Ishikawa (cell line): ENCODE results near the gene SDCCAG8.

Source experiments
- CREB1 ChIP-seq: IDR thresholded peaks from 2 replicates; pipeline ENCODE4 v1.6.1; 2012; ENCODE audit warnings: low read depth
- EP300 ChIP-seq: IDR thresholded peaks from 2 replicates; pipeline ENCODE4 v1.6.1; 2012; ENCODE audit warnings: borderline replicate concordance
- FOXM1 ChIP-seq: IDR thresholded peaks from 2 replicates; pipeline ENCODE4 v1.6.1; 2012; ENCODE audit warnings: low read depth, borderline replicate concordance
- RAD21 ChIP-seq: IDR thresholded peaks from 2 replicates; pipeline ENCODE4 v1.6.1; 2012; ENCODE audit warnings: low read depth
- TAF1 ChIP-seq: IDR thresholded peaks from 2 replicates; pipeline ENCODE4 v1.6.1; 2012; ENCODE audit warnings: low read depth, mild to moderate bottlenecking
- TCF12 ChIP-seq: IDR thresholded peaks from 2 replicates; pipeline ENCODE4 v1.6.1; 2012; ENCODE audit warnings: low read depth
- YY1 ChIP-seq: IDR thresholded peaks from 2 replicates; pipeline ENCODE4 v1.6.1; 2012; ENCODE audit warnings: low read depth
- TF ChIP-seq, protein P1 (sequence below): IDR thresholded peaks from 2 replicates; pipeline ENCODE4 v1.6.1; 2012
- TF ChIP-seq, protein P2 (sequence below): IDR thresholded peaks from 2 replicates; pipeline ENCODE4 v1.6.1; 2012; ENCODE audit warnings: low read depth, mild to moderate bottlenecking
- TF ChIP-seq, protein P3 (sequence below): IDR thresholded peaks from 2 replicates; pipeline ENCODE4 v1.6.1; 2012

DNA sequence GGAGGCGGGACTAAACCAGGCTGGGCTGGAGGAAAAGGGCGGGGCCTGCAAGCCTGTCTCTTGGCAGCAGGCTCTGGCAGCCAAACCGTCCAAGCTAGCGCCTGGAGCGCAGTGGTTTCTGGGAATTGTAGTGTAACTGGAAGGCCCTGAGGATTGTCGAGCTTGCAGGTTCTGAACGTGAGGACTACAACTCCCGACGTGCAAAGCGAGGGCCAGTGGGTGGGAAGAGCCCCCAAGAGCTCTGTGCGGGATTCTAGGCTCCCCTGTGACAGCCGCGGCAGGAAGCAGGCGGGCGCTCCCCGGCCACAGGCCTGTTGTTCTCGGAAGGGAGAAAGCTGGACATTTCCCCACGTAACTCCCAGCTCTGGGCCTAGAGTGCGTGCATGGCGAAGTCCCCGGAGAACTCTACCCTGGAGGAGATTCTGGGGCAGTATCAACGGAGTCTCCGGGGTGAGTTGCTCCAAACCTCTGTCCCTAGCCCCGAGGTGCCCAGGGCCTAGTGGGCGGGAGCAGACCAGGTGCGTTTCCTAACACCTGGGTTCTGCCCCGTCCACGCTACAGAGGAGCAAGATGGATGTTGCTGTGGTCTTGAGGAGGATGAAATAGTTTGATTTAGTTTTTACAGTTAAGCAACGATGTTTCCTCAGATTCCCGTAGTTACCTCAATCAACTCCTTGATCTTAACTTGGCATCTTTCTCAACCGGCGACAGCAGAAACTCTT is at the start of gene SDCCAG8:
- TF ChIP-seq TCF12: no peak; the same call in 1 of the 2 replicates
- no peak for TF ChIP-seq RAD21
- no peak; the same call in 1 of the 2 replicates for TF ChIP-seq FOXM1
- no peak for TF ChIP-seq EP300
- TF ChIP-seq YY1: 0 out of 2 replicates have a peak, but pooled peaks have one; percentile 36
- TF ChIP-seq, protein P1, sequence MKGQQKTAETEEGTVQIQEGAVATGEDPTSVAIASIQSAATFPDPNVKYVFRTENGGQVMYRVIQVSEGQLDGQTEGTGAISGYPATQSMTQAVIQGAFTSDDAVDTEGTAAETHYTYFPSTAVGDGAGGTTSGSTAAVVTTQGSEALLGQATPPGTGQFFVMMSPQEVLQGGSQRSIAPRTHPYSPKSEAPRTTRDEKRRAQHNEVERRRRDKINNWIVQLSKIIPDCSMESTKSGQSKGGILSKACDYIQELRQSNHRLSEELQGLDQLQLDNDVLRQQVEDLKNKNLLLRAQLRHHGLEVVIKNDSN: no peak
- TF ChIP-seq, protein P2, sequence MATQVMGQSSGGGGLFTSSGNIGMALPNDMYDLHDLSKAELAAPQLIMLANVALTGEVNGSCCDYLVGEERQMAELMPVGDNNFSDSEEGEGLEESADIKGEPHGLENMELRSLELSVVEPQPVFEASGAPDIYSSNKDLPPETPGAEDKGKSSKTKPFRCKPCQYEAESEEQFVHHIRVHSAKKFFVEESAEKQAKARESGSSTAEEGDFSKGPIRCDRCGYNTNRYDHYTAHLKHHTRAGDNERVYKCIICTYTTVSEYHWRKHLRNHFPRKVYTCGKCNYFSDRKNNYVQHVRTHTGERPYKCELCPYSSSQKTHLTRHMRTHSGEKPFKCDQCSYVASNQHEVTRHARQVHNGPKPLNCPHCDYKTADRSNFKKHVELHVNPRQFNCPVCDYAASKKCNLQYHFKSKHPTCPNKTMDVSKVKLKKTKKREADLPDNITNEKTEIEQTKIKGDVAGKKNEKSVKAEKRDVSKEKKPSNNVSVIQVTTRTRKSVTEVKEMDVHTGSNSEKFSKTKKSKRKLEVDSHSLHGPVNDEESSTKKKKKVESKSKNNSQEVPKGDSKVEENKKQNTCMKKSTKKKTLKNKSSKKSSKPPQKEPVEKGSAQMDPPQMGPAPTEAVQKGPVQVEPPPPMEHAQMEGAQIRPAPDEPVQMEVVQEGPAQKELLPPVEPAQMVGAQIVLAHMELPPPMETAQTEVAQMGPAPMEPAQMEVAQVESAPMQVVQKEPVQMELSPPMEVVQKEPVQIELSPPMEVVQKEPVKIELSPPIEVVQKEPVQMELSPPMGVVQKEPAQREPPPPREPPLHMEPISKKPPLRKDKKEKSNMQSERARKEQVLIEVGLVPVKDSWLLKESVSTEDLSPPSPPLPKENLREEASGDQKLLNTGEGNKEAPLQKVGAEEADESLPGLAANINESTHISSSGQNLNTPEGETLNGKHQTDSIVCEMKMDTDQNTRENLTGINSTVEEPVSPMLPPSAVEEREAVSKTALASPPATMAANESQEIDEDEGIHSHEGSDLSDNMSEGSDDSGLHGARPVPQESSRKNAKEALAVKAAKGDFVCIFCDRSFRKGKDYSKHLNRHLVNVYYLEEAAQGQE: no peak
- TF ChIP-seq TAF1: peak; percentile 58; the same call in 1 of the 2 replicates
- TF ChIP-seq, protein P3, sequence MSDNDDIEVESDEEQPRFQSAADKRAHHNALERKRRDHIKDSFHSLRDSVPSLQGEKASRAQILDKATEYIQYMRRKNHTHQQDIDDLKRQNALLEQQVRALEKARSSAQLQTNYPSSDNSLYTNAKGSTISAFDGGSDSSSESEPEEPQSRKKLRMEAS: 0 out of 2 replicates have a peak, but pooled peaks have one; percentile 68
- TF ChIP-seq CREB1: no peak
